Kidney epithelial cell (primary cell): Measurements from ENCODE around the gene GZMA. TPM values are rescaled to one million over a fixed set of nuclear protein-coding genes. Genes with fewer than 3 reads are reported as not detected.
"Not testable (repeated sequence)": the region's sequence is repeated elsewhere in the genome, so short reads cannot be mapped to it uniquely, and the experiment has no call there.

ENCODE experiments used
- DNase-seq: peaks from one replicate; pipeline ENCODE4 v3.0.0-alpha.2; 2010; ENCODE audit warnings: low read depth
- H3K27me3 ChIP-seq: 2 replicates; pipeline ENCODE4 v1.6.0; 2011; ENCODE audit warnings: low read length; ENCODE audit not compliant: control insufficient read depth, insufficient read depth
- H3K36me3 ChIP-seq: 2 replicates; pipeline ENCODE4 v1.5.1; 2011; ENCODE audit warnings: low read length; ENCODE audit not compliant: control insufficient read depth, insufficient read depth
- H3K4me3 ChIP-seq: 2 replicates; pipeline ENCODE4 v1.5.1; 2011; ENCODE audit warnings: low read depth, mild to moderate bottlenecking, control low read depth, low read length
- total RNA-seq: library from RNA; depleted of rRNA; stranded (reverse); fragments of >200 nt; gene quantifications from 2 replicates; pipeline ENCODE4 v1.2.3, GENCODE V29; 2015
- TF ChIP-seq, protein P1 (sequence below): IDR thresholded peaks from 2 replicates; pipeline ENCODE4 v1.5.1; 2011; ENCODE audit warnings: mild to moderate bottlenecking, moderate library complexity, low read length, control low read depth, inconsistent platforms; ENCODE audit not compliant: insufficient read depth, poor library complexity, severe bottlenecking

GZMA gene
- total RNA-seq, 1 donor from 2014 or later, result not detected

DNA sequence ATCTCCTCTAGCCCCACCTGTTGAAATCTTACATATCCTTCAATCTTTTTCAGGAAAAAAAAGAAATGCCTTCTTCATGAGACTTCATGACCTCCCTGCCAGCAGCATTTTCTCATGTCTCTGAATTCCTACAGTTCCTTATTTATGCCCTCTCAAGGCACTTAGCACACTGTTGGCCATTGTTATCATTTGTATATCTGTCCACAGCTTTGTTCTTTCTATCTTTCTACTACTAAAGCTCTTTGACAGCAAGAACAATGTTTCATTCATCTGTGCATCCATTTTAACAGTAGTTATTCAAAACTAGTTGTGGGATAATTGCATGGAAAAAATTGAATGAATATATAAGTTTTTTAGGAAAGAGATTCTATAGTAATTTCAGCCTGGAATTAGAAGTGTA, 20.9 kb upstream of the GZMA start:
- Histone ChIP-seq H3K27me3 (no peaks in the 10 kb centered on the region), H3K4me3 (no peak overlapping the region), H3K36me3 (no peaks in the 10 kb centered on the region)
- no peak for DNase-seq
- TF ChIP-seq, protein P1, sequence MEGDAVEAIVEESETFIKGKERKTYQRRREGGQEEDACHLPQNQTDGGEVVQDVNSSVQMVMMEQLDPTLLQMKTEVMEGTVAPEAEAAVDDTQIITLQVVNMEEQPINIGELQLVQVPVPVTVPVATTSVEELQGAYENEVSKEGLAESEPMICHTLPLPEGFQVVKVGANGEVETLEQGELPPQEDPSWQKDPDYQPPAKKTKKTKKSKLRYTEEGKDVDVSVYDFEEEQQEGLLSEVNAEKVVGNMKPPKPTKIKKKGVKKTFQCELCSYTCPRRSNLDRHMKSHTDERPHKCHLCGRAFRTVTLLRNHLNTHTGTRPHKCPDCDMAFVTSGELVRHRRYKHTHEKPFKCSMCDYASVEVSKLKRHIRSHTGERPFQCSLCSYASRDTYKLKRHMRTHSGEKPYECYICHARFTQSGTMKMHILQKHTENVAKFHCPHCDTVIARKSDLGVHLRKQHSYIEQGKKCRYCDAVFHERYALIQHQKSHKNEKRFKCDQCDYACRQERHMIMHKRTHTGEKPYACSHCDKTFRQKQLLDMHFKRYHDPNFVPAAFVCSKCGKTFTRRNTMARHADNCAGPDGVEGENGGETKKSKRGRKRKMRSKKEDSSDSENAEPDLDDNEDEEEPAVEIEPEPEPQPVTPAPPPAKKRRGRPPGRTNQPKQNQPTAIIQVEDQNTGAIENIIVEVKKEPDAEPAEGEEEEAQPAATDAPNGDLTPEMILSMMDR, result no peak

DNA sequence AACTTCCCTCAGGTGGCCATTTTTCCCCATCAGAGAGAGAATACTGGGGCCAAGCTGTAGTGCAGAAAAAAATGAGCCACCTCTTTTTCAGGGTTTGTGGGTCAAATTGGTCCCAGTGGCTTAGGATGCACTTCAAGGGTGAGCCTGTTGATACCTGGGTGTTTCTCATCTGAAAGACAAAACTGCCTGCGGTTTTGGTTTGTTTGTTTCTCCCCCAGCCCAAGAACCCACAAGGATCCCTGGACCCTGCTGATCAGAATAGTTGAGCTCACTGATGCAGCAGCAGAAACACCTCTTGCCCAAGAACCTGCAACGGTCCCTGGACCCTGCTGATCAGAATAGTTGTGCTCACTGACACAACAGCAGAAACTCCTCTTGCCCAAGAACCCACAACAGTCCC, 13.1 kb upstream of the GZMA start:
- not testable (repeated sequence) for H3K4me3 ChIP-seq, DNase-seq, H3K27me3 ChIP-seq, H3K36me3 ChIP-seq

DNA sequence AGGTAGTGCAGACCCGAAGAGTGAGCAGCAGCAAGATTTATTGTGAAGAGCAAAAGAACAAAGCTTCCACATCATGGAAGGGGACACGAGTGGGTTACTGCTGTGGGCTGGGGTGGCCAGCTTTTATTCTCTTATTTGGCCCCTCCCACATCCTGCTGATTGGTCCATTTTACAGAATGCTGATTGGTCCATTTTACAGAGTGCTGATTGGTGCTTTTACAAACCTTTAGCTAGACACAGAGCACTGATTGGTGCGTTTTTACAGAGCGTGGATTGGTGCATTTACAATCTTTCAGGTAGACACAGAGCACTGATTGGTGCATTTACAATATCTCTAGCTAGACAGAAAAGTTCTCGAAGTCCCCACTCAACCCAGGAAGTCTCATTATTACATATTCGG, 11.4 kb upstream of the GZMA start:
- not testable (repeated sequence) for H3K27me3 ChIP-seq, H3K4me3 ChIP-seq, DNase-seq, H3K36me3 ChIP-seq

DNA sequence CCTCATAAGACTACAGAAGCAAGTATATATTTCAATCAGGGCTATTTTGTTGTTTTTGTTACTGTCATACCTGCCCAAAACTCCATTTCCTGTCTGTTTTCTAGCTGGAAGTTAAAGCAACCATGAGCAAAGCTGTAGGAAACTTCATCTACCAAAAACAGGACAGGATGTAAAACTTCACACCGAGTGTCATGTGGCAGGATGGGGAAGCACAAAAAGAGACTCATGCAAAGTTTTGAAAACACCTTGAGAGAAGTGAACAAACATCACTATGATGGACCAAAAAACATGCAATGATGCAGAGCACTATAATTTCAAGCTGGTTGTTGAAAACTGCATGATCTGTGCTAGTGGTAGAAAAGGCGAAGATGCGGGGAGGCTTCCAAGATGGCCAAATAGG, 6.3 kb upstream of the GZMA start:
- no peaks in the 10 kb centered on the region for H3K36me3 ChIP-seq
- no peak for DNase-seq
- TF ChIP-seq, protein P1, result no peak
- H3K4me3 ChIP-seq, result no peak overlapping the region
- no peaks in the 10 kb centered on the region for H3K27me3 ChIP-seq

DNA sequence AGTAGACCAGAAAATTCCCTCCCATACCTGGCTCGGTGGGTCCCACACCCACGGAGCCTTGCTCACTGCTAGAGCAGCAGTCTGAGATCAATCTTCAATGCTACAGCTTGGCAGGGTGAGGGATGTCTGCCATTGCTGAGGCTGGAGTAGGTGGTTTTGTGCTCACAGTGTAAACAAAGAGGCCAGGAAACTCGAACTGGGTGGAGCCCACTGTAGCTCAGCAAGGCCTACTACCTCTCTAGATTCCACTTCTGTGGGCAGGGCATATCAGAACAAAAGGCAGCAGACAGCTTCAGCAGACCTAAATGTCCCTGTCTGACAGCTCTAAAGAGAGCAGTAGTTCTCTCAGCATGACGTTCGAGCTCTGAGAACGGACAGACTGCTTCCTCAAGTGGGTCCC, 5.6 kb upstream of the GZMA start:
- no peaks in the 10 kb centered on the region for H3K27me3 ChIP-seq
- no peaks in the 10 kb centered on the region for H3K36me3 ChIP-seq
- no peak overlapping the region for H3K4me3 ChIP-seq
- DNase-seq, result no peak
- TF ChIP-seq, protein P1, result no peak

DNA sequence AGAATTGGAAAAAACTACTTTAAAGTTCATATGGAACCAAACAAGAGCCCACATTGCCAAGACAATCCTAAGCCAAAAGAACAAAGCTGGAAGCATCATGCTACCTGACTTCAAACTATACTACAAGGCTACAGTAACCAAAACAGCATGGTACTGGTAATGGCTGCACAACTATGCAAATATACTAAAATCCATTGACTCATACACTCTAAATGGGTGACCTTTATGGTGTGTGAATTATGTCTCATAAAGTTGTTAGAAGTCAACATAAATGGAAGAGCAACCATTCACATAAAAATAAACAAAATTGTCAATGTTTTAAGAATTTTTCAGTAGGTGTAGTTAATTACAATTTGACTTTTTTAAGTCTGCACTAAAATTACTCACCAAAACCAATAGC, 1.3 kb upstream of the GZMA start:
- not testable (repeated sequence) for H3K27me3 ChIP-seq, DNase-seq, H3K36me3 ChIP-seq, H3K4me3 ChIP-seq

DNA sequence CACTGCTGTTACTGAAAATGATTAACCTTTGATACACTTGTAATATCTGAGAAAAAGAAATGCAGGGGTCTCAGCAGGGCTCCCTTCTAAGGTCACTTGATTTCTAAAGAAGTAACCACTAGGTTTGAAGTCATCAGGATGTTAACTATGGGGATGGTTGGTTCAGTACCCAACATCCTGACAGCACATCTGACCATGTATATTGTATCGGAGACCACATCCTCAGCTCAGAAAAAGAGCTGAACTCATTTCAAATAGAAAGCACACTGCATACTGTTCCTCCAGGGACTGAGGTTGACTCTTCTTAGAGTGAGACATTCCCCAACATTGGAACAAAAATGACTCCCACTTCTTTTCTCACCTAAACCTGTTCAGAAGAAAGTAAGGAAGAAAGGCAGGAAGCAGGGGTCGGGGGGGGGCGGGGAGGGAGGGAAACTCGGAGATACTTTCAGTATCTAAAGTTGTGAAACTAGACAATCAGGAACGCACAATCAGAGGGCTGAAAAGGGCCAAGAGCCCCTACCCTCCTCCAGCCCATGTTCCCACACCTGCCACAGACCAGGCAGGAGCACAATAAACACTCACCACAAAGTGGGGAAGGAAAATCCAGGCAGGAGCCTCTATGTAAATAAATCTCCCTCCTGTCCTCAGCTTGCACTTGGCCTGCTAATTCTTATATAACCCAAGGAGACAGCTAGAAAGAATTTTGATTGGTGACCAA, 730 bp upstream of the GZMA start:
- Histone ChIP-seq H3K36me3 (no peaks in the 10 kb centered on the region), H3K27me3 (no peaks in the 10 kb centered on the region), H3K4me3 (no peak overlapping the region)
- TF ChIP-seq, protein P1, result no peak
- no peak for DNase-seq
